GM18508 (cell line): ENCODE data around the gene SAA2.
"Not testable (repeated sequence)": the region's sequence is repeated elsewhere in the genome, so short reads cannot be mapped to it uniquely, and the experiment has no call there.

Experiments used
- ATAC-seq: cut with Tn5 transposase; IDR thresholded peaks from one replicate; pipeline ENCODE4 v1.9.1; 2021; ENCODE audit warnings: moderate number of reproducible peaks; ENCODE audit not compliant: insufficient read depth, unreplicated experiment

Gene SAA2

GRCh38 chr11:18204220-18204619 is 44.2 kb downstream of the SAA2 start:
- no peak for ATAC-seq

- no peak for ATAC-seq
Observed at GRCh38 chr11:18203723-18204122, 44.7 kb downstream of the SAA2 start.

- not testable (repeated sequence) for ATAC-seq
Observed at GRCh38 chr11:18197738-18198137, 50.7 kb downstream of the SAA2 start.

GRCh38 chr11:18196532-18196931 is 51.9 kb downstream of the SAA2 start:
- no peak for ATAC-seq
